ENCODE results near the gene LHFPL6. TPM values are rescaled to one million over a fixed set of nuclear protein-coding genes. Genes with fewer than 3 reads are reported as not detected.
A peak's percentile ranks its signal among the peaks of the same experiment; 100 is the strongest.

The LHFPL6 gene
- total RNA-seq, 1 experiment from 2014 or later = 16.9 TPM

GRCh38 chr13:39554371-39554770, 48.6 kb downstream of the LHFPL6 start:
- DNase-seq (ENCODE audit: low spot score) = no peak

- DNase-seq (ENCODE audit: low spot score) = no peak
Measured at GRCh38 chr13:39552246-39552645, 50.7 kb downstream of the LHFPL6 start.

GRCh38 chr13:39550931-39551330, 52.1 kb downstream of the LHFPL6 start:
- no peak for DNase-seq (ENCODE audit: low spot score)

- no peak for DNase-seq (ENCODE audit: low spot score)
Measured at GRCh38 chr13:39547108-39547507, 55.9 kb downstream of the LHFPL6 start.

- no peak for DNase-seq (ENCODE audit: low spot score)
Measured at GRCh38 chr13:39542361-39542760, 60.6 kb downstream of the LHFPL6 start.

- no peak for DNase-seq (ENCODE audit: low spot score)
Measured at GRCh38 chr13:39540929-39541605, 61.9 kb downstream of the LHFPL6 start.

GRCh38 chr13:39538816-39539790, 63.9 kb downstream of the LHFPL6 start:
- DNase-seq (ENCODE audit: low spot score) = no peak

- no peak for DNase-seq (ENCODE audit: low spot score)
Measured at GRCh38 chr13:39536906-39537305, 66.1 kb downstream of the LHFPL6 start.

- DNase-seq (ENCODE audit: low spot score) = no peak
Measured at GRCh38 chr13:39536274-39536673, 66.7 kb downstream of the LHFPL6 start.

- DNase-seq (ENCODE audit: low spot score) = no peak
Measured at GRCh38 chr13:39533651-39534150, 69.3 kb downstream of the LHFPL6 start.

- DNase-seq (ENCODE audit: low spot score) = no peak
Measured at GRCh38 chr13:39531646-39532045, 71.3 kb downstream of the LHFPL6 start.

GRCh38 chr13:39530916-39531315, 72.1 kb downstream of the LHFPL6 start:
- DNase-seq (ENCODE audit: low spot score) = no peak

- DNase-seq (ENCODE audit: low spot score) = no peak
Measured at GRCh38 chr13:39528661-39528980, 74.4 kb downstream of the LHFPL6 start.

- DNase-seq (ENCODE audit: low spot score) = peak; percentile 92
Measured at GRCh38 chr13:39527961-39528660, 74.9 kb downstream of the LHFPL6 start.

- no peak for DNase-seq (ENCODE audit: low spot score)
Measured at GRCh38 chr13:39527301-39527700, 75.7 kb downstream of the LHFPL6 start.

- no peak for DNase-seq (ENCODE audit: low spot score)
Measured at GRCh38 chr13:39526499-39526898, 76.5 kb downstream of the LHFPL6 start.

GRCh38 chr13:39525506-39525905, 77.5 kb downstream of the LHFPL6 start:
- DNase-seq (ENCODE audit: low spot score) = no peak

- no peak for DNase-seq (ENCODE audit: low spot score)
Measured at GRCh38 chr13:39524795-39525194, 78.2 kb downstream of the LHFPL6 start.

- no peak for DNase-seq (ENCODE audit: low spot score)
Measured at GRCh38 chr13:39522329-39522728, 80.7 kb downstream of the LHFPL6 start.

- no peak for DNase-seq (ENCODE audit: low spot score)
Measured at GRCh38 chr13:39521701-39522100, 81.3 kb downstream of the LHFPL6 start.

- DNase-seq (ENCODE audit: low spot score) = peak; percentile 32
Measured at GRCh38 chr13:39516096-39516495, 86.9 kb downstream of the LHFPL6 start.

- no peak for DNase-seq (ENCODE audit: low spot score)
Measured at GRCh38 chr13:39515224-39515714, 87.7 kb downstream of the LHFPL6 start.
